Stimulated activated CD4-positive, alpha-beta T cell treated with anti-CD3 and anti-CD28 coated beads, Interleukin-15, amount 100 ng/mL, for 48 hours (primary cell): Measurements from ENCODE around the gene IKBIP.
"Not testable (repeated sequence)": the region's sequence is repeated elsewhere in the genome, so short reads cannot be mapped to it uniquely, and the experiment has no call there.

ENCODE experiments used
- DNase-seq, 2 donors: peaks; one replicate each; pipeline ENCODE4 v3.0.0-alpha.2; 2020; ENCODE audit warnings: low read depth in 2 of 2

The IKBIP gene

DNA sequence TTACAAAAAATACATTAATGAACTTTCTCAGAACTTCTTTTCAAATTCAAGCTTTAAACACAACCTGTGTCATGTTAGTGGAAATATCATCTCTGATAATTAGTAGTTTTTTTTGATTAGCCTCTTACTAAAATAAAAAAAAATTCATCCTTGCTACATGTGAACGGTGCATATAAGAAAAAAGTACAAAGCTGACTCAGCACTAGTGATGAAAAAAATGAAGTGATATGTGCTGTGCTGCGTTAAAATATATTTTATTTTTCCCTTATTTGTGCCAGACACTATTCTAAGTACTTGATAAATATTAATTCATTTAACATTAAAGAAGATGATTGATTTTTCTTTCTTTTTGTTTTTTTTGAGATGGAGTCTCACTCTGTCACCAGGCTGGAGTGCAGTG lies 7.5 kb downstream of the IKBIP start:
- DNase-seq = no peak

- DNase-seq = no peak
Observed at GRCh38 chr12:98635657-98636323, 8.8 kb downstream of the IKBIP start.

DNA sequence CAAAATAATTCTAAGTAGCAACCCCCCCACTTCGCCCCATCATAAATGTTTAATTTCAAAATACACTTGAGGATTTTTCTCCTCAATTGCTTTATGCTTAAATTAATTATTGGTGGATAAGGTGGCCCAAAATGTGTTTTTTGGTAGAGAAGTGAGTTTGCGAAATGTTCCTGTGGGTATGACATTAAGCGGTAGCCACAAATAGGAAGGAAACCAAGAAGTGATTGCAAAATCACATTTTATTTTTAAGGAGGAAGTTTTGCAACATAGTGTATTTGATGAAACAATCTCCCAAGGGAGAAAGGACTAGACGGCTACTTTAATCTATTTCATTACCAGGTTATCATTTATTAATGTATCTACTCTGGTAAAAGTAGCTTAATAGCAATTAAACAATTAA lies 25.6 kb downstream of the IKBIP start:
- no peak for DNase-seq

GRCh38 chr12:98612696-98613334 lies 31.8 kb downstream of the IKBIP start:
- DNase-seq = no peak

DNA sequence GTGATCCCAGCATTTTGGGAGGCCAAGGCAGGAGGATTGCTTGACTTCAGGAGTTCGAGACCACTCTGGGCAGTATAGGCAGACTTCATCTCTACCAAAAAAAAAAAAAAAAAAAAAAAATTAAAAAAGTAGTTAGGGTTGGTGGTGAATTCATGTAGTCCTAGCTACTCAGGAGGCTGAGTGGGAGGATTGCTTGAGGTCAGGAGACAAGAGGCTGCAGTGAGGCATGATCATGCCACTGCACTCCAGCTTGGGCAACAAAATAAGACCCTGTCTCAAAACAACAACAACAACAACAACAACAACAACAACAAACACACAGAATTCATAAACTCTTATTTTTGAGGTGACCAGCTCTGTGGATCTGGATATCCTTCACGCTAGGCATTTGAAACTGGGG lies 34.0 kb downstream of the IKBIP start:
- DNase-seq = no peak

DNA sequence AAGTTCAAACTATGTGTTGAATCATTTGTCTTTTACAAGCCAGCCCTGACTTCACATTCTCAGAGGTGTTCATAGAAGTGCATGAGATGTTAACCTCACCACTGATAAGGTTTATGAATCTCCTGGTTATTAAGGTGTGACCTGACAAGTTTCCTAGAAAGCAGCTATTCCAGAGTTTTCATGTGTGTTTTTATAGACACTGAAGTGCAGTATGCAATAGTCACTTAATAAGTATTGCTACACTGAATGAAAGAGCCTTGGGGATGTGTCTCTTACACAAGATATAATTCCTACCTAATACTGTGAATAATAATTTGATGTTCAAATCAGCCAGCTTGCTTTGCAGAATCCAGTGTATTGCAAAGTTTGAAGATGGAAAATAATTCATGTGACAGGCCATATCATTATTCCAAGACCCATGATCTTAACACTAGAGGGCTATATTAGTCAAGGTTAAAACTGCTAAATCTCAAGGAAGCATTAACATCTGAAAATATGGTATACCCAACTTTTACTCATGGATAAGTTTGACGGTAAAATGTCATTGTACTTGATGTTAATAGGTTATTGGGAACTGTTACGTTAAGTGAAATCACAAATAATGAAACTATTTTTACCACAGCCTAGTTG lies 38.1 kb downstream of the IKBIP start:
- no peak for DNase-seq

DNA sequence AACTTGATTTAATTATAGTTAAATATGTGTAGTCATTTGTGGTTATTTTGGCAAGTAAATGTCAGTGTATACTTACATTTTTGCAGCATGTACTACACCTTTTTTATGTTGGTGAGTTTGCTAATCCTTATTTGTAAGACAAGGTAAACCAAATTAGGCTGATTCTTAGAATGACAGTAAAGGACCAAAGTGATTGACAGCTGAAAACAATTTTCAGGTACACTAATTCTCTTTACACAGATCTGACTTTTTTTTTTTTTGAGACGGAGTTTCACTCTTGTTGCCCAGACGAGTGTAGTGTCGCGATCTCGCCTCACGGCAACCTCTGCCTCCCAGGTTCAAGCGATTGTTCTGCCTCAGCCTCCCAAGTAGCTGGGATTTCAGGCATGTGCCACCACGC lies 42.7 kb downstream of the IKBIP start:
- no peak for DNase-seq

DNA sequence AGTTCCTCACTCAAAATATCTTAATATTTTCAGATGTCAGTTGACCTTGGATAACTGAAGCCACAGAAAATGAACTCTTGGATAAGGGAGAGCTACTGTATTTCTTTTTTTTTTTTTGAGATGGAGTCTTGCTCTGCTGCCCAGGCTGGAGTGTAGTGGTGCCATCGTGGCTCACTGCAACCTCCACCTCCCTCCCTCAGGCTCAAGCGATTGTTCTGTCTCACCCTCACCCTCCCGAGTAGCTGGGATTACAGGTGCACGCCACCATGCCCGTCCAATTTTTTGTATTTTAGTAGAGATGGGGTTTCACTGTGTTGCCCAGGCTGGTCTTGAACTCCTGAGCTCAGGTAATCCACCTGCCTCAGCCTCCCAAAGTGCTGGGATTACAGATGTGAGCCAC lies 47.3 kb downstream of the IKBIP start:
- DNase-seq = not testable (repeated sequence)

DNA sequence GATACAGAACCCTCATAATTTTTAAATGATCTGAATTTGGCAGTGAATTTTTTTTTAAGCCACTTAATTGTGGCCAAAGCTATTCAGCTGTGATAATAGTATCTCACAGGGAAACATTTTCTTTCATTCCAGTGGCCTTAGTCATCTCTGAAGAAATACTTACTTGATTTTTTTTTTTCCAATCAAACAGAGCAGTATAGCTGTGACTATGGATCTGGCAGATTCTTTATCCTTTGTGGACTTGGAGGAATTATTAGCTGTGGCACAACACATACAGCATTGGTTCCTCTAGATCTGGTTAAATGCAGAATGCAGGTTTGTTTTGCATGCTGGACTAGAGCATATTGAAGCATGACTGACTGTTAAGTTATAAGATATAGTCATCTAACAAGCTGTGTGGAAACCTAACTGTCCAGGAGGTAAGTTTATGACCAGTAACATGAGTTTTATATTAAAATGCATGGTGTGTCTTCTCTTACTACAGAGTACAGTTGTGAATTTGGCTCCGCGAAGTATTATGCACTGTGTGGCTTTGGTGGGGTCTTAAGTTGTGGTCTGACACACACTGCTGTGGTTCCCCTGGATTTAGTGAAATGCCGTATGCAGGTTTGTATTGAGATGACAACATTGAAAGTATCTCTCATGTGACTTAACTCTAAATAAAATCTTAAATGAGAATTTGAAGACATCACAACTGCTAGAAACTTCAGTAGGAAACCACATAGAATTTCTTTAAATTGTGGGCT lies 49.2 kb downstream of the IKBIP start:
- DNase-seq = no peak

GRCh38 chr12:98594050-98594835 lies 50.3 kb downstream of the IKBIP start:
- no peak for DNase-seq

DNA sequence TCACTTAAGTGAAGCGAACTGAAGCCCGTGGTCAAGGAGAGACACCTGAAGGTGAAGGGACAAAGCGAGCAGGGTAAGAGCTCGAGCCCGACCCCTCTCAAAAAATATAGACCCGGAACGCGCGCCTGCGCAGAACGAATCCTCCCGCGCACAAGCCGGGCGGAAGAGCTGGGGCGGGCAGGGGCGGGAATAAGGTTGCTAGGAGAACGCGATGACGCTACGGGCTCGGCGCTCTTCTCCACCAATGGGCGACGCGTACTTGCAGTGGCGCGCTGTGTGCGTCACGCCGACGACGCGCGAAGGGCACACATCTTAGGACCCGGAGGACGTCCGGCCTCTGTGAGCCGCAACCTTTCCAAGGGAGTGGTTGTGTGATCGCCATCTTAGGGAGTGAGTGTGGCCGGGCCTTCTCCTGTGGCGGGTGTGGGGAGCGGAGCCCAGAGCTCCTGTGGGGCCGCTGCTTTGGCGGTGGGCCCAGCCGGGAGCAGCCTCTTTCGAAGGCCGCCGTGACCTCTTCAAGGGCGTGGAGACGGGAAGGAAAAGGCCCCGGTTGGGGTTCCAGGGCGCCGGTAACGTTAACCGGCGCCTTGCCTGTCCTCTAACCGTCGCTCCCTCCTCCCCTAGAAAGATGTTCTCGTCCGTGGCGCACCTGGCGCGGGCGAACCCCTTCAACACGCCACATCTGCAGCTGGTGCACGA lies 51.1 kb downstream of the IKBIP start, which contains the start of gene SLC25A3:
Gene SLC25A3, plus strand, starts transcription at position 336 of the 699 bp plus-strand sequence. Its CDS starts 293 bp downstream, at position 629.
- DNase-seq = peak; percentile 90 to 91

GRCh38 chr12:98592825-98593322 lies 51.7 kb downstream of the IKBIP start:
- DNase-seq = no peak

- no peak for DNase-seq
Observed at GRCh38 chr12:98591209-98591608, 53.4 kb downstream of the IKBIP start.

- no peak for DNase-seq
Observed at GRCh38 chr12:98587084-98587483, 57.5 kb downstream of the IKBIP start.

GRCh38 chr12:98582093-98582492 lies 62.5 kb downstream of the IKBIP start:
- no peak for DNase-seq

DNA sequence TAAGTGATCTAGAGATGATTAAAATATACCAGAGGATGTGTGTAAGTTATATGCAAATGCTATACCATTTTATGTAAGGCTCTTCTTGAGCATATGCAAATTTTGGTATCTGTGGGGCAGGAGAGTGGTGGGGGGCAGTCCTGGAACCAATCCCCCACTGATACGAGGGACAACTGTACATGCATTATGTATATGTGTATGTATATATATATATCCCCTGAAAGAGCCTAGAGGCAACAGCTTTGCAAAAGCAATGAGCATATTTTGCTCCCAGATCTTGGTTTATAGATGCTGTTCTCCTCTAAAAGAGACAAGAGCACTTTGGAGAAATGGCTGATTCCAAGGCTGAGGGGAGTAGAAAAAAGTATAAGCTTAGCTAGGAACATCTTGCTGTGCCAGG lies 63.5 kb downstream of the IKBIP start:
- DNase-seq = no peak

DNA sequence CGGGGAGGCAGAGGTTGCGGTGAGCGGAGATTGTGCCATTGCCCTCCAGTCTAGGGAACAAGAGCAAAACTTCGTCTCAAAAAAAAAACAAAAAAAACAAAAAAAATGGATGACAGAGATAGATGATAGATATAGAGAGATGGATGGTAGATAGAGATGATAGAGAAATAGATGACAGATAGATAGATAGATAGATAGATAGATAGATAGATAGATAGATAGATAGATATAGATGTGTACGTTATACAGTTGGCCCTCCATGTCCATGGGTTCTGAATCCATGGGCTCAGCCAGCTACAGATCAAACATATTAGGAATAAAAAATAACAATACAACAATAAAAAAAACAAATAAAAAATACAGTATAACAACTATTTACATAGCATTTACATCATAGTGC lies 63.9 kb downstream of the IKBIP start:
- no peak for DNase-seq

GRCh38 chr12:98579835-98580234 lies 64.8 kb downstream of the IKBIP start:
- DNase-seq = no peak

DNA sequence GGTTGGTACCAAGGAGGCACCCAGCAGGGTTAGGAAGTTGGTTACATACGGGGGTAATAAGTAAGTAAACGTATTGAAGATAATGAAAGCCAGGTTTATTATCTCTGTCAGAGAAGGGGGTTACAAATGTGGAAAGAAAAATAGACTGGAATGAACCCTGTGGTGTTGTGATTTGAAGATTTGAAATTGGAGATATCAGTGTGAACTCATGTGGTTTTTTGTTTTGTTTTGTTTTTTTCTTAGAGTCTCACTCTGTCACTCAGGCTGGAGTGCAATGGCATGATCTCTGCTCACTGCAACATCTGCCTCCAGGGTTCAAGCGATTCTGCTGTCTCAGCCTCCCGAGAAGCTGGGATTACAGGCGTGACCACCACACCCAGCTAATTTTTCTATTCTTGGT lies 65.2 kb downstream of the IKBIP start:
- DNase-seq = no peak

DNA sequence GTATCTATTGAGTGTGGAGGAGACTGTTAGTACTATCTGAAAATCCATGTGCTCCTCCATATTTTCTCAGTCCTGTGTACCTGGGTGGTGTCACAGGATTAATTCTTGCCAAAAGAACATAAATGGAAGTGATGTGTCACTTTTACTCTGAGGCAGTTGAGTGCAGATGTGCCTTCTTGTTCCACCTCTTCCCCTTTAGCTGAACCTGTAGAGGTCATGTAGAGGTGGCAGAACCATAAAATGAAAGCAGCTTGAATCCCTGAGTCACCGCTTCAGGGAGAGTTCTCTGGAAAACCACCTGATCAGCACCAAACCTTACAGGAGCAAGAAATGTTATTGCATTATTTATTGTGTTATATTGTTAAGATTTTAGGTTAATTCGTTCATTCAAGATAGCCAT lies 65.8 kb downstream of the IKBIP start:
- DNase-seq = no peak

DNA sequence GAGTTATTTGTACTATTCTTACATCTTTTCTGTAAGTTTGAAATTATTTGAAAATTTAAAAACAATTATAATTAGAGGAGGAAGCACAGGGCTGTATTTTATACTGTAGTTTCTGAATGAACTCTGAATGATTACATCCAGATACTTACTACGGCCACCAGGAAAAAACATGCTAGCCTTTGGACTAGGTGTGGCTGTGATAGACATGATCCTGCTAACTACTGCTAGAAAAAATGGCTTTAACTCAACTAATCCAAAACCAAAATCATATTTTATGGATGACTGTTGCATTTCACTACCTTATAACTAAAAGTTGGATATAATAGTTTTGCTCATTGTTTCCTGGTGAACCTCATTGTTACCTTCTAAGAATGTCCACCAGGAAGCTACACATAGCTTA lies 66.2 kb downstream of the IKBIP start:
- DNase-seq = no peak
